IPS-NIHi7 (cell line): ENCODE data around the gene PRKCG.

Source experiments
- DNase-seq: peaks from one replicate; pipeline ENCODE4 v3.0.0; 2012; ENCODE audit warnings: mixed read lengths; ENCODE audit errors: extremely low spot score

The PRKCG gene

GRCh38 chr19:53898636-53899341, 16.8 kb downstream of the PRKCG start:
- DNase-seq: peak; percentile 96

GRCh38 chr19:53900191-53900860, 18.3 kb downstream of the PRKCG start:
- no peak for DNase-seq

- peak; percentile 66 for DNase-seq
Observed at GRCh38 chr19:53903055-53903680, 21.2 kb downstream of the PRKCG start.

DNA sequence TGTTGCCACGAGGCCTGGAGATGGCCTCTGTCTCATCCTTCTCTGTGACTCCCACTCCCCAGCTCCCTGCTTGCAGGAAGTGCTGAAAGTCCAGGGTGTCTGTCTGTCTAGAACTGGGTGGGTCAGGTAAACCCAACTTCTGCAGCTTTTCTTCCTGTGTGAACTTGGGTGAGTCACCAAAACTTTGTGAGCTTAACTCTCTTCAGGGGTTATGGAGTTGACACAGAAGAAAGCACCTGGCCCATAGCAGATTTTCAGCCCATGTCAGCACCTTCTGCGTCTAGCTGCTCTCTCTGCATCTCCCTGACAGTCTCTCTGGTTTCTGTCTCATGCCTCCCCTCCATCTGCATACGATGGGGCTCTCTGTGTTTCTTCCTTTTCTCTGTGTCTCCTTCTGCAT, 22.9 kb downstream of the PRKCG start:
- no peak for DNase-seq

DNA sequence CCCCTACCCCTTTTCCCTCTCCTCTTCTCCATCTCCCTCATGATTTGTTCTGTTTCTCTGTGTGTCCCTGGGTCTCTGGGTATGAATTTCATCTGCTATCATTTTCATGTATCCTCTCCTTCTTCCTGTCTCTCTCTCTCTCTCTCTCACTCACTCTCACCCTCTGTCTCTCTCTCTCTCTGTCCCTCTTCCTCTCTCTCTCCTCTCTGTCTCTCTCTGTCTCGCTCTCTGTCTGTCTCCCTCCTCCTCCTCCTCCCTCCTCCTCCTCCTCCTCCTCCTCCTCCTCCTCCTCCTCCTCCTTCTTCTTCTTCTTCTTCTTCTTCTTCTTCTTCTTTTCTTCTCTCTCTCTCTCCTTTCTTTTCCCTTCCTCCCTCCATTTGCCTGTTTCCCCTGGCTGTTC, 23.8 kb downstream of the PRKCG start:
- no peak for DNase-seq

DNA sequence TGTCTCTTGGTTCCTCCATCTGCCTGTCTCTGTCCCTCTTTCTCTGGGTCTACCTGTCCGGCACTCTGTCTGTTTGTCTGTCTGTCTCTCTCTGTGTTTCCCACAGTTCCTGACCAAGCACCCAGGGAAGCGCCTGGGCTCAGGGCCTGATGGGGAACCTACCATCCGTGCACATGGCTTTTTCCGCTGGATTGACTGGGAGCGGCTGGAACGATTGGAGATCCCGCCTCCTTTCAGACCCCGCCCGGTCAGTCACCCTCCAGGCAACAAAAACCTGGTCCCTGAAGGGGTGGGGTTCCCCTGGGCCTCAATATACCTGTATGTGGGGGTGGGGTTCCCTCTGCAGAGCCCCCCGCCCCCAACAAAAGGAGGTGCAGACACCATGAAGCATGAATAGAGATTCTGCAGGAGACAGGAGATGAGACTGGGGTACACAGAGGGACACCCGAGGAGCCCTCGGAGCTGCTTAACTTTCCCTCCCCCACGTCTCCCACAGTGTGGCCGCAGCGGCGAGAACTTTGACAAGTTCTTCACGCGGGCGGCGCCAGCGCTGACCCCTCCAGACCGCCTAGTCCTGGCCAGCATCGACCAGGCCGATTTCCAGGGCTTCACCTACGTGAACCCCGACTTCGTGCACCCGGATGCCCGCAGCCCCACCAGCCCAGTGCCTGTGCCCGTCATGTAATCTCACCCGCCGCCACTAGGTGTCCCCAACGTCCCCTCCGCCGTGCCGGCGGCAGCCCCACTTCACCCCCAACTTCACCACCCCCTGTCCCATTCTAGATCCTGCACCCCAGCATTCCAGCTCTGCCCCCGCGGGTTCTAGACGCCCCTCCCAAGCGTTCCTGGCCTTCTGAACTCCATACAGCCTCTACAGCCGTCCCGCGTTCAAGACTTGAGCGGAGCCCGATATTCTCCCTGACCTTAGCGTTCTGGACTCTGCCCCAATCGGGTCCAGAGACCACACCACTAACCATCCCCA, 24.5 kb downstream of the PRKCG start:
- peak; percentile 72 for DNase-seq

DNA sequence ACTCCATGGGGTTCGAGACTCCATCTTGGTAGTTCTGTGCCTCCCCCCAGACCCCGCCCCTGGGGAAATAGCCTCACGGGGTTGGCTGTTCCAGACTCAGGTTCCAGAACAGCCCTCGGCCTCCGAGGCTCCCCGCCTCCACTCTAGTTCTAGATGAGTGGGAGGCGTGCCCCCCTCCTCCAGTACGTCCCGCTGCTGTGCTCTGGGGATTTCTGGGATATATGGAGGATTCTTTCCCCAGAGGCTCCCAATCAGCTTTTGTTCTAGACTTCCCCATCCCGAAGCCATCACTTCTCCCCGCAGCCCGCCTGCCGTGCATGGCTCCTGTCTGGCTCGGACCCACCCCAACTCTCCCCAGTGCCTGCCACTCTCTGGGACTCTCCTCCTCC, 25.2 kb downstream of the PRKCG start:
- DNase-seq: no peak

DNA sequence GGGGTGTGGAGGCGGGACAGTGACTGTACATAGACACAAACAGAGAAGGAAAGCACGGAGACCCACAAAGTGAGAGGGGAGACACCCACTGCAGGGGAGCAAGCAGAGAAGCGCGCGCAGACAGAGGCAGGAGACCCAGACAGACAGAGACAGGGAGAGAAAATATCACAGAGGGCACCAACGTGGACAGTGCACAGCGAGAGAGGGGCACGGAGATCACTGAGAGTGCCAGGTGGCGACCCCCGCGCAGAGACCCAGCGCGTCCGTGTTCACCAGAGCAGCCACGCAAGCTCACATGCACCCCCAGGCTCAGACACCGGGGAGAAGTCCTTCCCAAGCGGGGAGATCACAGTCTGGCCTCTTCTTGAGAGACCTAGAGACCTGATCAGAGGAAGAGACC, 25.7 kb downstream of the PRKCG start:
- DNase-seq: no peak

GRCh38 chr19:53908106-53908934, 26.3 kb downstream of the PRKCG start:
- peak; percentile 84 for DNase-seq

DNA sequence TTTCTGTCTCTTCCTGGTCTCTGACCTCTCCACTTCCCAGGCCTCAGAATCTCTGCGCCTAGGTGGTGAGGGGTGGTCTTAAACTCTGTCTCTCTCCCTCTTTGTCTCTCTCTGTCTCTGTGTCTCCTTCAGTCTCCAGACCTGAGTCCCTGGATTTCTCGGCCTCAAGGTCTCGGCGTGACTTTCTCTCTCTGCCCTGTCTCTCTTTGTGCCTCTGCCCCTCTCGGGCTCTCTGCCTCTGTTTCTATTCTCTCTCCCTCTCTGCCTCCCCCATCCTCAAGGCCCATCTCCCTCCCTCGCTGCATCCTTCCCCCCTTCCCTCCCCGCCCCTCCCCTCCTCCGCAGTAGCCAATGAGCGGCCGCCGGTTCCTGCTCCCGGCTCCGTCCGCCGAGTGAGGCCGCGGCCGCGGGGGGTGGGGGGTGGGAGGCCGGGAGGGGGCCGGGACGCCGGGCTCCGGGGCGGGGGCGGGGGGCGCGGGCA, 27.0 kb downstream of the PRKCG start, which contains the start of gene CACNG7:
CACNG7 (plus strand) TSS at position 344 of the 481 bp plus-strand sequence. CDS start 3,554 bp downstream, outside the sequence.
- peak; percentile 68 for DNase-seq

DNA sequence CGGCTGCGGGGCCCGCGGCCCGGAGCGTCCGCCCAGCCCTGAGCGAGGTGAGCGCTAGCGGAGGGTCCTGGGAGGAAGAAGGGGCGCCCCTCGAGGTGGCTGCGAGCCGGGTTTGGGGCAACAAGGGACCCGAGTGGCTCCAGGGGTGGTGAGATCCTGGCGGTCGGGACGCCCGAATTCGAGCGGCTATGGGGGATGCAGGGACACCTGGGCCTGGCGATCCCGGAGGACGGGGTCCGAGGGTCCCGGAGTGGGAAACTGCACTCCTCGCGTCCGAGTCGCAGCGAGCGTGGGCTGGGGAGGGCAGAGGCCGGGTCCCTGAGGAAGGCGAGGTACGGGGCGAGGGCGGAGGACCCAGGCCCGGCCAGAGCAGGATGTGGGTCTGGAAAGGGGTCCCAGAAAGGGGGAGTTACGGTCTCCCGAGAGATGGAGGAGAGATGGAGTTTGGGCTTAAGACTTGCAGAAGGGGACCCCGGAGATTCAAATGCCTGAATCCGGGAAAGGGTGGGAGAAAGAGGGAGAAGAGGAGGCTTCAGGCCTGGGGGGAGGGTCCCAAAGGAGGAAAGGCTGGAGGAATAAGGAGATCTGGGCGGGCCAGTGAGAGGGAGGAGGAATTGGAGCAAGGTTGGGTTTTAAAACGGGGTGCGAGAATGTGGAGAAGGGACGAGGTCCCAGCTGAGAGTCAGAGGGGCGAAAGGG, 27.6 kb downstream of the PRKCG start:
- no peak for DNase-seq

- DNase-seq: peak; percentile 58
Observed at GRCh38 chr19:53910170-53910518, 28.1 kb downstream of the PRKCG start.

DNA sequence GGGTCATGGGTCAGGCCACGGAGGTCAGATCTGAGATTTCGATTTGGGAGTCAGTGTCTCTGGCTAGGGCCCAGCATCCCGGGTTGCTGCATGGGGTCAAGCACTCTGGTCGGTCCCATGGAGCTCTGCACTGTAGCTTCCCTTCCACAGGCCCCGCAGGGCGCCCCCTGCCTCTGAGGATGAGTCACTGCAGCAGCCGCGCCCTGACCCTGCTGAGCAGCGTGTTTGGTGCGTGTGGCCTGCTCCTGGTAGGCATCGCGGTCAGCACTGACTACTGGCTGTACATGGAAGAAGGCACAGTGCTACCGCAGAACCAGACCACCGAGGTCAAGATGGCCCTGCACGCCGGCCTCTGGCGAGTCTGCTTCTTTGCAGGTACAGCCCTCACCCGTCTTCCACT, 30.7 kb downstream of the PRKCG start:
- peak; percentile 88 for DNase-seq

- peak; percentile 80 for DNase-seq
Observed at GRCh38 chr19:53915000-53915399, 33.0 kb downstream of the PRKCG start.

DNA sequence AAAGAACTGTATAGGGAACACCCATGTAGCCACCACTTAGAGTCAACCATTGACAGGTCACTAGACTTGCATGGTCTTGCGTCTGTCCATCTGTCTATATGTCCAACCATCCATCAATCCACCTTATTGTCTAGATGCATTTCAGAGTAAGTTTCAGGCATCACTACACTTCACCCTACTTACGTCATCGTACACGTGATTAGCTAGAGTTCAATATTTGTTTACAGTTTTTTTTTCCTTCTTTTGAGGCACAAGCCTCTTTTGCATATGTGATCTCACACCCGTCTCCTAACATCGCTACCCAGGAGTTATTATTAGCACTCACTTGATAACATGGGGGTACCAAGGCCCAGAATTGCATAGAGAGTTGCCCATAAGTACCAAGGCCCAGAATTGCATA, 34.0 kb downstream of the PRKCG start:
- no peak for DNase-seq

GRCh38 chr19:53917356-53917755, 35.4 kb downstream of the PRKCG start:
- DNase-seq: no peak

- DNase-seq: peak; percentile 89
Observed at GRCh38 chr19:53927739-53928138, 45.7 kb downstream of the PRKCG start.

DNA sequence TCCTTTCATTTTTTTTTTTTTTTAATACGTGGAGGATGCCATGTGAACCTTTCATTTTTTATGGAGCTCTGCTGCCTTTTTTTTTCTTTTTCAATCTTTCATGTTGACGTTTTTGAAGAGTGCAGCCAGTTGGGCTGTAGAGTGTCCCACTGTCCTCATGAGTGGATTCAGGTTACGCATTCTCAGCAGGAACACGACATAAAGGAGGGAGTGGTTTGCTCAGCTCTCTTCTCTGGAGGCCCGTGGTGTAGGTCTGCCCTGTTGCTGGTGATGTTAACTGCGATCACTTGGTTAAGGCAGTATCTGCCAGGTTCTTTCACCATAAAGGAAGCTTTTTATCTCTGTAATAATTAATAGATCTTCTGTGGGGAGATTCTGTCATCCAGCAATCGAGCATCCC, 54.0 kb downstream of the PRKCG start:
- DNase-seq: no peak

DNA sequence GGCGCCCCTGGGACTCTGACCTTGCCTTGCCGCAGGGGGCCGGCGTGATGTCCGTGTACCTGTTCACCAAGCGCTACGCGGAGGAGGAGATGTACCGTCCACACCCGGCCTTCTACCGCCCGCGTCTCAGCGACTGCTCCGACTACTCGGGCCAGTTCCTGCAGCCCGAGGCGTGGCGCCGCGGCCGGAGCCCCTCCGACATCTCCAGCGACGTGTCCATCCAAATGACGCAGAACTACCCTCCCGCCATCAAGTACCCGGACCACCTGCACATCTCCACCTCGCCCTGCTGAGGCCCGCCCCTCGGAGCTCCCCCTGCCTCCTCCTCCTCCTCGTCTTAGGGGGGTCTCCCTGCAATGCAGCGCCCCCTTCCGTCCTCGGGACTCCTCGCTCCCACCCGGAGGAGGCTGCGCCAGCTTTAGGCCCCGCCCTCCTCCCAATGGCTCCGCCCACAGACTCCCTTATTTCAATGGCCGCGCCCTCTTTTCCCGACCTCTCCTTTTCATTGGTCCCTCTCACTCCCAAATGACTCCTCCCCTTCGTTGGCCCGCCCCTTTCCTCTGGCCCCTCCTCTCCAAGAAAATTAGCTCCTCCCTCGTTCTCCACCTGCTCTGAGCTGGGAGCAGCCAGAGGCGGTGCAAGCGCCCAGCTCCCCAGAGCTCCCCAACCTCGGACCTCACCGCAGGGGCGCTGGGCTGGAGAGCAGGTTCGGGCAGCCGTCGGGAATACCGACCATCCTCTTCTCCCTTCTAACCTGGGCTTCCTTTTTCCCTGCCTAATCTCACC, 60.2 kb downstream of the PRKCG start:
- DNase-seq: peak; percentile 98
